Measurements from ENCODE around the gene FBXL7. TPM values are rescaled to one million over a fixed set of nuclear protein-coding genes. Genes with fewer than 3 reads are reported as not detected.

FBXL7 gene
- total RNA-seq, 1 donor from 2014 or later = 13.3 TPM

GRCh38 chr5:15520856-15521255 is 20.9 kb downstream of the FBXL7 start:
- Histone ChIP-seq H3K4me3 (no peak overlapping the region), H3K9me3 (no peaks in the 10 kb centered on the region), H3K4me1 (peaks cover 5% of the 10 kb centered on the region), H3K36me3 (no peaks in the 10 kb centered on the region), H3K27ac (no peak overlapping the region), H3K27me3 (no peaks in the 10 kb centered on the region)
- ATAC-seq (no peak), DNase-seq (no peak)
- no peak for TF ChIP-seq CTCF (IDR thresholded peaks at IDR 0.05)
- intact Hi-C loops (cut with DNase I) = no loop called here

- no peaks in the 10 kb centered on the region for H3K36me3 ChIP-seq
- peaks cover 5% of the 10 kb centered on the region for H3K4me1 ChIP-seq
- intact Hi-C loops (cut with DNase I) = no loop called here
- DNase-seq (no peak), ATAC-seq (no peak)
- H3K9me3 ChIP-seq = no peaks in the 10 kb centered on the region
- H3K27ac ChIP-seq = no peak overlapping the region
- no peaks in the 10 kb centered on the region for H3K27me3 ChIP-seq
- no peak for TF ChIP-seq CTCF (IDR thresholded peaks at IDR 0.05)
- no peak overlapping the region for H3K4me3 ChIP-seq
These were observed 21.6 kb downstream of the FBXL7 start for GRCh38 chr5:15521381-15522186.

GRCh38 chr5:15522187-15522520 is 22.2 kb downstream of the FBXL7 start:
- Histone ChIP-seq H3K4me1 (peaks cover 5% of the 10 kb centered on the region), H3K9me3 (no peaks in the 10 kb centered on the region), H3K27ac (no peak overlapping the region), H3K27me3 (no peaks in the 10 kb centered on the region), H3K36me3 (no peaks in the 10 kb centered on the region), H3K4me3 (no peak overlapping the region)
- TF ChIP-seq CTCF (IDR thresholded peaks at IDR 0.05) = no peak
- DNase-seq (no peak), ATAC-seq (no peak)
- intact Hi-C loops (cut with DNase I) = no loop called here

DNA sequence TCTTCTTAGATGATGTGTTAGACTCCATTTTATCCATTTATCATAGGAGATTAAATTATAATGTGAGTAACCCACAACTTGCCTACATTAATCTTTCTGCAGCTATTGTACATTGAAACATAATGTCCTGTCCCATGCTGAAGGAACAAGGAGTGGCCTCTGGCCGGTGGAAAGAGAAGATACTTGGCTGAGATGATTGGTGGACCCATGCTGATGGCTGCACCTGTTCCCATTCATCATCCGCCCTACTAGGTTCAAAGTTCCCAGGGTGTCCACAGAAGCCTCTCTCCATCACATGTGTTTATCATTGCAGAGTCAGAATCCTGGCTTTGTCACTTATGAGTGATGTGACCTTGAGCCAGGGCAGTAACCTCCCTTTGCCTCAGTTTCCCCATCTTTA is 24.7 kb downstream of the FBXL7 start:
- no peak overlapping the region for H3K4me3 ChIP-seq
- H3K4me1 ChIP-seq = peaks cover 5% of the 10 kb centered on the region
- no peaks in the 10 kb centered on the region for H3K9me3 ChIP-seq
- no peaks in the 10 kb centered on the region for H3K27me3 ChIP-seq
- no peaks in the 10 kb centered on the region for H3K36me3 ChIP-seq
- ATAC-seq (no peak), DNase-seq (no peak)
- no peak overlapping the region for H3K27ac ChIP-seq
- TF ChIP-seq CTCF (IDR thresholded peaks at IDR 0.05) = no peak
- intact Hi-C loops (cut with DNase I) = no loop called here

- no peak overlapping the region for H3K27ac ChIP-seq
- peaks cover 10% of the 10 kb centered on the region for H3K4me1 ChIP-seq
- peak; percentile 65 for ATAC-seq
- no peaks in the 10 kb centered on the region for H3K9me3 ChIP-seq
- no peaks in the 10 kb centered on the region for H3K27me3 ChIP-seq
- no peak for TF ChIP-seq CTCF (IDR thresholded peaks at IDR 0.05)
- intact Hi-C loops (cut with DNase I) = no loop called here
- no peaks in the 10 kb centered on the region for H3K36me3 ChIP-seq
- no peak overlapping the region for H3K4me3 ChIP-seq
- DNase-seq = no peak
These were observed 25.8 kb downstream of the FBXL7 start for GRCh38 chr5:15525703-15526275.
